Retinal pigment epithelial cell (primary cell): ENCODE results near the gene CTPS2.

Experiments used
- DNase-seq: peaks from one replicate; pipeline ENCODE4 v3.0.0-alpha.2; 2010; ENCODE audit warnings: low read depth
- H3K4me3 ChIP-seq: 2 replicates; pipeline ENCODE4 v1.5.1; 2011; ENCODE audit warnings: mild to moderate bottlenecking, low read length, control low read depth, moderate library complexity
- CTCF ChIP-seq: conservative IDR thresholded peaks from 2 replicates; pipeline ENCODE4 v1.5.1; 2011; ENCODE audit warnings: low read depth, low read length, control low read depth, inconsistent platforms

Gene CTPS2

GRCh38 chrX:16664626-16665025 is 47.8 kb downstream of the CTPS2 start:
- no peak for DNase-seq
- H3K4me3 ChIP-seq, result no peak overlapping the region
- no peak for TF ChIP-seq CTCF

GRCh38 chrX:16664074-16664473 is 48.4 kb downstream of the CTPS2 start:
- TF ChIP-seq CTCF, result no peak
- DNase-seq, result no peak
- H3K4me3 ChIP-seq, result no peak overlapping the region

- no peak for TF ChIP-seq CTCF
- no peak overlapping the region for H3K4me3 ChIP-seq
- no peak for DNase-seq
These were observed 50.1 kb downstream of the CTPS2 start for GRCh38 chrX:16662402-16662801.

- DNase-seq, result no peak
- H3K4me3 ChIP-seq, result no peak overlapping the region
- TF ChIP-seq CTCF, result no peak
These were observed 51.0 kb downstream of the CTPS2 start for GRCh38 chrX:16661495-16661894.

- no peak overlapping the region for H3K4me3 ChIP-seq
- DNase-seq, result no peak
- no peak for TF ChIP-seq CTCF
These were observed 53.1 kb downstream of the CTPS2 start for GRCh38 chrX:16659321-16659720.

GRCh38 chrX:16658284-16658683 is 54.2 kb downstream of the CTPS2 start:
- DNase-seq, result no peak
- H3K4me3 ChIP-seq, result no peak overlapping the region
- no peak for TF ChIP-seq CTCF

- no peak for TF ChIP-seq CTCF
- no peak overlapping the region for H3K4me3 ChIP-seq
- DNase-seq, result no peak
These were observed 58.4 kb downstream of the CTPS2 start for GRCh38 chrX:16654093-16654492.
